Neural cell (in vitro differentiated cells): ENCODE measurements around the gene TMTC1. TPM values are rescaled to one million over a fixed set of nuclear protein-coding genes. Genes with fewer than 3 reads are reported as not detected.

ENCODE experiments used
- H2AFZ ChIP-seq: fragments of 200-600, 300-800 bp; sonication (generic), shearing (Covaris generic); 2 replicates; pipeline ENCODE4 v1.6.0; 2014; ENCODE audit warnings: low read depth, mild to moderate bottlenecking, antibody characterized with exemption, low read length, moderate library complexity
- H3F3A ChIP-seq: fragments of 200-600 bp; shearing (Covaris generic); 2 replicates; pipeline ENCODE4 v1.6.1; 2016; ENCODE audit warnings: mild to moderate bottlenecking, moderate library complexity, mixed read lengths, antibody characterized with exemption, low read length; ENCODE audit not compliant: insufficient read depth, poor library complexity, severe bottlenecking
- H3K27ac ChIP-seq: fragments of 200-600, 300-800 bp; sonication (generic), shearing (Covaris generic); 2 replicates; pipeline ENCODE4 v1.5.1; 2014; ENCODE audit warnings: mild to moderate bottlenecking, low read length, moderate library complexity
- H3K27me3 ChIP-seq: fragments of 300-800, 200-600 bp; sonication (generic), shearing (Covaris generic); 2 replicates; pipeline ENCODE4 v1.6.0; 2014; ENCODE audit warnings: mild to moderate bottlenecking, low read depth, low read length, moderate library complexity; ENCODE audit not compliant: insufficient read depth
- H3K36me3 ChIP-seq: fragments of 300-800, 200-600 bp; sonication (generic), shearing (Covaris generic); 2 replicates; pipeline ENCODE4 v1.5.1; 2014; ENCODE audit warnings: mild to moderate bottlenecking, antibody characterized with exemption, low read length, moderate library complexity; ENCODE audit not compliant: insufficient read depth
- H3K4me2 ChIP-seq: fragments of 300-800, 200-600 bp; sonication (generic), shearing (Covaris generic); 2 replicates; pipeline ENCODE4 v1.6.0; 2014; ENCODE audit warnings: mild to moderate bottlenecking, low read length
- H3K4me3 ChIP-seq: fragments of 300-800, 200-600 bp; sonication (generic), shearing (Covaris generic); 2 replicates; pipeline ENCODE4 v1.5.1; 2014; ENCODE audit warnings: mild to moderate bottlenecking, low read length, moderate library complexity
- H3K79me2 ChIP-seq: fragments of 200-600 bp; shearing (Covaris generic); replicated peaks from 2 replicates; pipeline ENCODE4 v1.6.0; 2014; ENCODE audit warnings: mild to moderate bottlenecking, low read length, moderate library complexity; ENCODE audit not compliant: insufficient read depth
- H3K9ac ChIP-seq: fragments of 300-800, 200-600 bp; sonication (generic), shearing (Covaris generic); 2 replicates; pipeline ENCODE4 v1.6.1; 2016; ENCODE audit warnings: mild to moderate bottlenecking, low read length, mixed read lengths
- H3K9me2 ChIP-seq: fragments of 200-600 bp; shearing (Covaris generic); 2 replicates; pipeline ENCODE4 v1.6.1; 2016; ENCODE audit warnings: mild to moderate bottlenecking, low read length, mixed read lengths; ENCODE audit not compliant: insufficient read depth
- H3K9me3 ChIP-seq: fragments of 200-600, 300-800 bp; sonication (generic), shearing (Covaris generic); 2 replicates; pipeline ENCODE4 v1.6.1; 2016; ENCODE audit warnings: mild to moderate bottlenecking, mixed run types, low read length, moderate library complexity, mixed read lengths
- H4K20me1 ChIP-seq: fragments of 200-600 bp; shearing (Covaris generic); 2 replicates; pipeline ENCODE4 v1.6.1; 2016; ENCODE audit warnings: mild to moderate bottlenecking, mixed run types; ENCODE audit not compliant: insufficient read depth
- CTCF ChIP-seq: fragments of 450-650 bp; IDR thresholded peaks from 2 replicates; pipeline ENCODE4 v1.5.1; 2014; ENCODE audit warnings: antibody characterized with exemption, mild to moderate bottlenecking, moderate library complexity; ENCODE audit not compliant: poor library complexity, severe bottlenecking
- EP300 ChIP-seq: fragments of 450-650 bp; conservative IDR thresholded peaks from 2 replicates; pipeline ENCODE4 v1.6.1; 2014; ENCODE audit warnings: antibody characterized with exemption, mild to moderate bottlenecking, moderate library complexity; ENCODE audit not compliant: poor library complexity, severe bottlenecking
- EZH2 ChIP-seq: fragments of 200-600, 300-800 bp; shearing (Covaris generic), sonication (generic); IDR thresholded peaks from 2 replicates; pipeline ENCODE4 v1.6.1; 2014; ENCODE audit warnings: antibody characterized with exemption, low read length, borderline replicate concordance, mild to moderate bottlenecking; ENCODE audit not compliant: insufficient read depth, poor library complexity, severe bottlenecking
- MXI1 ChIP-seq: fragments of 450-650 bp; conservative IDR thresholded peaks from 2 replicates; pipeline ENCODE4 v1.6.1; 2014; ENCODE audit warnings: antibody characterized with exemption, mild to moderate bottlenecking; ENCODE audit not compliant: poor library complexity, severe bottlenecking
- POLR2AphosphoS5 ChIP-seq: IDR thresholded peaks from 2 replicates; pipeline ENCODE4 v1.6.1; 2012
- RAD21 ChIP-seq: fragments of 450-650 bp; conservative IDR thresholded peaks from 2 replicates; pipeline ENCODE4 v1.6.1; 2014; ENCODE audit warnings: antibody characterized with exemption, mild to moderate bottlenecking, moderate library complexity
- REST ChIP-seq: IDR thresholded peaks from 2 replicates; pipeline ENCODE4 v1.6.1; 2012; ENCODE audit warnings: borderline replicate concordance
- SMC3 ChIP-seq: fragments of 450-650 bp; conservative IDR thresholded peaks from 2 replicates; pipeline ENCODE4 v1.6.1; 2014; ENCODE audit warnings: antibody characterized with exemption, mild to moderate bottlenecking, moderate library complexity; ENCODE audit not compliant: poor library complexity
- TAF1 ChIP-seq: IDR thresholded peaks from 2 replicates; pipeline ENCODE4 v1.6.1; 2012; ENCODE audit warnings: low read depth
- polyA plus RNA-seq: library from polyadenylated mRNA; depleted of rRNA; stranded (reverse); fragments of >200 nt; gene quantifications from 2 replicates; pipeline ENCODE4 v1.2.3, GENCODE V29; 2014

Gene TMTC1
- polyA plus RNA-seq, 1 donor from 2014 or later: 10.0 TPM

- Histone ChIP-seq H3F3A (no peaks in the 10 kb centered on the region), H3K79me2 (no peaks in the 10 kb centered on the region), H3K9me2 (no peaks in the 10 kb centered on the region), H3K4me2 (no peak overlapping the region), H3K9ac (no peak overlapping the region), H3K27ac (no peak overlapping the region), H3K36me3 (no peaks in the 10 kb centered on the region), H3K27me3 (no peaks in the 10 kb centered on the region), H3K9me3 (no peaks in the 10 kb centered on the region), H2AFZ (no peak overlapping the region), H3K4me3 (no peak overlapping the region), H4K20me1 (no peaks in the 10 kb centered on the region)
- no peak for TF ChIP-seq POLR2AphosphoS5
- no peak for TF ChIP-seq MXI1
- TF ChIP-seq EZH2: no peak
- TF ChIP-seq SMC3: no peak
- TF ChIP-seq EP300: no peak
- no peak for TF ChIP-seq TAF1
- TF ChIP-seq REST: no peak
- TF ChIP-seq RAD21: no peak
- no peak for TF ChIP-seq CTCF
These were observed 127.9 kb downstream of the TMTC1 start for GRCh38 chr12:29655861-29656260.

- Histone ChIP-seq H3K27ac (no peak overlapping the region), H4K20me1 (no peaks in the 10 kb centered on the region), H3K27me3 (no peaks in the 10 kb centered on the region), H3F3A (no peaks in the 10 kb centered on the region), H3K79me2 (no peaks in the 10 kb centered on the region), H3K9me3 (no peaks in the 10 kb centered on the region), H3K4me3 (no peak overlapping the region), H3K9me2 (no peaks in the 10 kb centered on the region), H3K4me2 (no peak overlapping the region), H3K9ac (no peak overlapping the region), H3K36me3 (no peaks in the 10 kb centered on the region), H2AFZ (no peak overlapping the region)
- TF ChIP-seq TAF1 (no peak), EP300 (no peak), SMC3 (no peak), RAD21 (no peak), EZH2 (no peak), MXI1 (no peak), POLR2AphosphoS5 (no peak), REST (no peak), CTCF (no peak)
These were observed 130.5 kb downstream of the TMTC1 start for GRCh38 chr12:29653286-29653685.
